GM12891 (cell line): ENCODE data around the gene ACBD6.

Source experiments
- PAX5 ChIP-seq: IDR thresholded peaks from 2 replicates; pipeline ENCODE4 v1.6.1; 2011; ENCODE audit warnings: low read length, moderate library complexity, mild to moderate bottlenecking; ENCODE audit not compliant: insufficient read depth, severe bottlenecking
- POLR2A ChIP-seq: IDR thresholded peaks from 2 replicates; pipeline ENCODE4 v1.6.1; 2011; ENCODE audit warnings: low read depth, low read length, control low read depth
- POLR2AphosphoS5 ChIP-seq: IDR thresholded peaks from 2 replicates; pipeline ENCODE4 v1.6.1; 2011; ENCODE audit warnings: low read depth, low read length, control low read depth
- POU2F2 ChIP-seq: IDR thresholded peaks from 2 replicates; pipeline ENCODE4 v1.6.1; 2011; ENCODE audit warnings: low read depth, mild to moderate bottlenecking, control low read depth, low read length, moderate library complexity
- SPI1 ChIP-seq: IDR thresholded peaks from 2 replicates; pipeline ENCODE4 v1.6.1; 2011; ENCODE audit warnings: low read depth, low read length, control low read depth
- TAF1 ChIP-seq: IDR thresholded peaks from 2 replicates; pipeline ENCODE4 v1.6.1; 2011; ENCODE audit warnings: low read depth, low read length, control low read depth

DNA sequence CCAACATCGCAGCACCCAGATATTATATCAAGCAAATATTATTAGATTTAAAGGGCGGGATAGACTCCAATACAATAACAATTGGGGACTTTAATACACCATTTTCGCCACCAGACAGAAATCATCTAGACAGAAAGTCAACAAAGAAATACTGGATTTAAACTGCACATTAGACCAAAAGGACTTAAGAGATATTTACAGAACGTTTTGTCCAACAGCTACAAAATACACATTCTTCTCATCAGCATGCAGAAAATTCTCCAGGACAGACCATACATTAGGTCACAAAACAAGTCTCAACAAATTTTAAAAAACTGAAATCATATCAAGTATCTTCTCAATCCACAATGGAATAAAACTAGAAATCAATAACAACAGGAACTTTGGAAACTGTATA lies 121.2 kb downstream of the ACBD6 start:
- TF ChIP-seq POLR2A (no peak), POLR2AphosphoS5 (no peak), TAF1 (no peak), SPI1 (no peak), PAX5 (no peak), POU2F2 (no peak)
